Left lung (tissue), 10 donors: ENCODE data around the gene MYBPC3. TPM values are rescaled to one million over a fixed set of nuclear protein-coding genes. Genes with fewer than 3 reads are reported as not detected.

ENCODE experiments used
- ATAC-seq: fragments of 200-7000 bp; cut with Tn5 transposase; one replicate; pipeline ENCODE4 v1.9.1; 2020; ENCODE audit warnings: moderate library complexity
- DNase-seq, 4 donors: peaks; one replicate each; pipeline ENCODE4 v3.0.0-alpha.2; 2013 to 2020
- H3K27ac ChIP-seq, 2 donors: fragments of 200-600 bp; sonication (generic) in 1 of 2; one replicate each; pipeline versions ENCODE4 v1.5.0 to v1.8.0; 2020 to 2021
- H3K27me3 ChIP-seq, 2 donors: fragments of 200-600 bp; sonication (generic) in 1 of 2; one replicate each; pipeline versions ENCODE4 v1.5.0 to v1.8.0; 2020 to 2021
- H3K36me3 ChIP-seq, 2 donors: fragments of 200-600 bp; sonication (generic) in 1 of 2; one replicate each; pipeline versions ENCODE4 v1.5.0 to v1.8.0; 2020 to 2021
- H3K4me1 ChIP-seq, 2 donors: fragments of 200-600 bp; one replicate each; pipeline ENCODE4 v1.8.0; 2021
- H3K4me3 ChIP-seq, 2 donors: fragments of 200-600 bp; sonication (generic) in 1 of 2; one replicate each; pipeline versions ENCODE4 v1.5.0 to v1.8.0; 2020 to 2021; ENCODE audit warnings: mild to moderate bottlenecking in 1 of 2
- H3K9me3 ChIP-seq, 2 donors: fragments of 200-600 bp; sonication (generic) in 1 of 2; one replicate each; pipeline versions ENCODE4 v1.5.0 to v1.8.0; 2020 to 2021
- CTCF ChIP-seq, 2 donors: fragments of 200-600 bp; sonication (generic) in 1 of 2; IDR thresholded peaks; one replicate each; pipeline versions ENCODE4 v1.5.0 to v1.8.0; 2021; ENCODE audit warnings: antibody characterized with exemption in 2 of 2
- intact Hi-C, 2 donors: fragments of 100-400 bp; cut with DNase I; formaldehyde crosslinking; loops; one replicate each; pipeline versions ENCODE4 v1.11.2 to v1.14.2; 2022
- polyA plus RNA-seq, 6 donors: library from polyadenylated mRNA; unstranded; fragments of 120-200 nt; gene quantifications; one replicate each; pipeline ENCODE4 v1.2.1, GENCODE V29; 2013; ENCODE audit not compliant: insufficient read length in 6 of 6
- total RNA-seq, 2 donors: library from RNA; stranded (reverse); fragmentation: NEBNext Ultra II Directional; extraction: Animal tissue kit (Norgen Biotek cat#: 25700); gene quantifications; one replicate each; pipeline ENCODE4 v1.2.1, GENCODE V29; 2021
- donor health status: DM: no; HTN: yes; CAD: no.
- donor health status: DM: no; HTN: no; CAD: no.

MYBPC3 gene
- total and polyA plus RNA-seq, 8 donors, result 0.06 to 2.0 (median 0.25) TPM; not detected in 3

- no peak overlapping the region for H3K27ac ChIP-seq
- TF ChIP-seq CTCF (IDR thresholded peaks at IDR 0.05), result no peak
- peaks cover 0 to 6% of the 10 kb centered on the region in 2 donors for H3K4me1 ChIP-seq
- H3K36me3 ChIP-seq, result peaks cover 0 to 39% of the 10 kb centered on the region in 2 donors
- intact Hi-C loops, result no loop called here
- DNase-seq (no peak), ATAC-seq (no peak)
- no peaks in the 10 kb centered on the region for H3K27me3 ChIP-seq
- no peak overlapping the region for H3K4me3 ChIP-seq
- no peaks in the 10 kb centered on the region for H3K9me3 ChIP-seq
Observed at GRCh38 chr11:47350315-47350714, 2.2 kb downstream of the MYBPC3 start.

- TF ChIP-seq CTCF (IDR thresholded peaks at IDR 0.05), result no peak
- H3K9me3 ChIP-seq, result no peaks in the 10 kb centered on the region
- peaks cover 0 to 37% of the 10 kb centered on the region in 2 donors for H3K36me3 ChIP-seq
- no peaks in the 10 kb centered on the region for H3K27me3 ChIP-seq
- no peak for ATAC-seq
- no peak overlapping the region for H3K4me3 ChIP-seq
- DNase-seq, result no peak
- H3K4me1 ChIP-seq, result peaks cover 0 to 1% of the 10 kb centered on the region in 2 donors
- intact Hi-C loops, result no loop called here
- H3K27ac ChIP-seq, result no peak overlapping the region
Observed at GRCh38 chr11:47349521-47350095, 2.9 kb downstream of the MYBPC3 start.

GRCh38 chr11:47348859-47349258 lies 3.6 kb downstream of the MYBPC3 start:
- Histone ChIP-seq H3K4me1 (no peaks in the 10 kb centered on the region), H3K9me3 (no peaks in the 10 kb centered on the region), H3K36me3 (peaks cover 0 to 35% of the 10 kb centered on the region in 2 donors), H3K27me3 (no peaks in the 10 kb centered on the region), H3K4me3 (no peak overlapping the region), H3K27ac (no peak overlapping the region)
- intact Hi-C loops, result no loop called here
- DNase-seq (peak in 1 of 4 donors; percentile 26), ATAC-seq (no peak)
- TF ChIP-seq CTCF (IDR thresholded peaks at IDR 0.05), result no peak

- ATAC-seq (no peak), DNase-seq (no peak)
- H3K27me3 ChIP-seq, result no peaks in the 10 kb centered on the region
- no peaks in the 10 kb centered on the region for H3K9me3 ChIP-seq
- intact Hi-C loops, result no loop called here
- H3K36me3 ChIP-seq, result peaks cover 0 to 36% of the 10 kb centered on the region in 2 donors
- H3K27ac ChIP-seq, result no peak overlapping the region
- no peak for TF ChIP-seq CTCF (IDR thresholded peaks at IDR 0.05)
- no peak overlapping the region for H3K4me3 ChIP-seq
- no peaks in the 10 kb centered on the region for H3K4me1 ChIP-seq
Observed at GRCh38 chr11:47348131-47348802, 4.2 kb downstream of the MYBPC3 start.

GRCh38 chr11:47347137-47347536 lies 5.4 kb downstream of the MYBPC3 start:
- no peak for TF ChIP-seq CTCF (IDR thresholded peaks at IDR 0.05)
- Histone ChIP-seq H3K36me3 (peaks cover 0 to 39% of the 10 kb centered on the region in 2 donors), H3K4me1 (no peaks in the 10 kb centered on the region), H3K27me3 (no peaks in the 10 kb centered on the region), H3K9me3 (no peaks in the 10 kb centered on the region), H3K4me3 (no peak overlapping the region), H3K27ac (no peak overlapping the region)
- intact Hi-C loops, result no loop called here
- ATAC-seq (no peak), DNase-seq (no peak)
